Thoracic aorta (tissue), 2 donors: Measurements from ENCODE around the gene COL16A1. TPM values are rescaled to one million over a fixed set of nuclear protein-coding genes. Genes with fewer than 3 reads are reported as not detected.

ENCODE experiments used
- ATAC-seq: fragments of 150-250 bp; one replicate; pipeline ENCODE4 v1.8.0; 2017; ENCODE audit warnings: low read depth; ENCODE audit not compliant: insufficient number of reproducible peaks, low FRiP score
- DNase-seq: peaks from one replicate; pipeline ENCODE4 v3.0.0-alpha.2; 2020; ENCODE audit warnings: low spot score
- H3K27ac ChIP-seq, 2 donors: fragments of 200-600 bp; sonication (generic); 1 replicate in 1 of 2; 2 replicates in 1 of 2; pipeline ENCODE4 v1.5.1; 2016; ENCODE audit warnings: mild to moderate bottlenecking in 2 of 2, moderate library complexity in 2 of 2
- H3K27me3 ChIP-seq: fragments of 200-600 bp; sonication (generic); replicated peaks from 2 replicates; pipeline ENCODE4 v1.6.0; 2016; ENCODE audit warnings: mild to moderate bottlenecking; ENCODE audit not compliant: insufficient read depth
- H3K36me3 ChIP-seq: fragments of 200-600 bp; sonication (generic); one replicate; pipeline ENCODE4 v1.5.1; 2016
- H3K4me1 ChIP-seq, 2 donors: fragments of 200-600 bp; sonication (generic); 1 replicate in 1 of 2; 2 replicates in 1 of 2; pipeline versions ENCODE4 v1.5.1 to v1.6.0; 2016; ENCODE audit warnings: low read depth in 2 of 2, mild to moderate bottlenecking in 1 of 2; ENCODE audit not compliant: control insufficient read depth in 1 of 2
- H3K4me3 ChIP-seq: fragments of 200-600 bp; sonication (generic); 2 replicates; pipeline ENCODE4 v1.5.1; 2016; ENCODE audit warnings: mild to moderate bottlenecking
- H3K9me3 ChIP-seq: fragments of 200-600 bp; sonication (generic); 2 replicates; pipeline ENCODE4 v1.5.1; 2016
- CTCF ChIP-seq: fragments of 200-600 bp; sonication (generic); IDR thresholded peaks from one replicate; pipeline ENCODE4 v1.5.1; 2019; ENCODE audit warnings: antibody characterized with exemption
- total RNA-seq, 2 donors: library from RNA; depleted of rRNA; stranded (reverse); fragments of >200 nt; gene quantifications; one replicate each; pipeline versions ENCODE4 v1.1.0 to v1.2.3, GENCODE V29; 2016

Gene COL16A1
- total RNA-seq, 2 donors from 2014 or later = 183 to 323 TPM

- no peak for TF ChIP-seq CTCF
- Histone ChIP-seq H3K36me3 (no peaks in the 10 kb centered on the region), H3K4me3 (no peak overlapping the region), H3K27me3 (no peaks in the 10 kb centered on the region), H3K9me3 (no peaks in the 10 kb centered on the region), H3K4me1 (peaks cover 13 to 26% of the 10 kb centered on the region in 2 donors), H3K27ac (no peak overlapping the region)
- DNase-seq (no peak), ATAC-seq (no peak)
Observed at GRCh38 chr1:31749785-31750735, 46.2 kb upstream of the COL16A1 start.

GRCh38 chr1:31748365-31748764 is 44.5 kb upstream of the COL16A1 start:
- peaks cover 5 to 9% of the 10 kb centered on the region in 2 donors for H3K4me1 ChIP-seq
- ATAC-seq = no peak

GRCh38 chr1:31747304-31747703 is 43.5 kb upstream of the COL16A1 start:
- H3K36me3 ChIP-seq = no peaks in the 10 kb centered on the region
- ATAC-seq (no peak), DNase-seq (no peak)
- no peaks in the 10 kb centered on the region for H3K27me3 ChIP-seq
- H3K4me1 ChIP-seq = no peaks in the 10 kb centered on the region
- no peak overlapping the region for H3K27ac ChIP-seq
- H3K9me3 ChIP-seq = no peaks in the 10 kb centered on the region
- H3K4me3 ChIP-seq = no peak overlapping the region
- TF ChIP-seq CTCF = no peak

More at GRCh38 chr1:31748365-31748764, 44.5 kb upstream of the COL16A1 start:
- H3K4me3 ChIP-seq = no peak overlapping the region
- no peak for TF ChIP-seq CTCF
- DNase-seq = no peak
- no peaks in the 10 kb centered on the region for H3K27me3 ChIP-seq
- no peaks in the 10 kb centered on the region for H3K9me3 ChIP-seq
- no peak overlapping the region for H3K27ac ChIP-seq
- no peaks in the 10 kb centered on the region for H3K36me3 ChIP-seq

GRCh38 chr1:31746687-31747086 is 42.9 kb upstream of the COL16A1 start:
- H3K4me1 ChIP-seq = no peaks in the 10 kb centered on the region
- ATAC-seq = no peak
- H3K36me3 ChIP-seq = no peaks in the 10 kb centered on the region
- H3K4me3 ChIP-seq = no peak overlapping the region
- H3K27me3 ChIP-seq = no peaks in the 10 kb centered on the region
- TF ChIP-seq CTCF = no peak
- no peak overlapping the region for H3K27ac ChIP-seq
- DNase-seq = no peak
- no peaks in the 10 kb centered on the region for H3K9me3 ChIP-seq

- no peak overlapping the region for H3K4me3 ChIP-seq
- ATAC-seq (no peak), DNase-seq (no peak)
- no peaks in the 10 kb centered on the region for H3K36me3 ChIP-seq
- H3K9me3 ChIP-seq = no peaks in the 10 kb centered on the region
- no peak for TF ChIP-seq CTCF
- no peaks in the 10 kb centered on the region for H3K4me1 ChIP-seq
- no peaks in the 10 kb centered on the region for H3K27me3 ChIP-seq
- H3K27ac ChIP-seq = no peak overlapping the region
Observed at GRCh38 chr1:31745946-31746670, 42.3 kb upstream of the COL16A1 start.
